SK-N-SH treated with all-trans-retinoic acid at 6 μM for 48 hours (cell line): Measurements from ENCODE around the gene NOXO1.
A peak's percentile ranks its signal among the peaks of the same experiment; 100 is the strongest.

Source experiments
- ATAC-seq: fragments of 200-7000 bp; cut with Tn5 transposase; 3 replicates; pipeline ENCODE4 v1.9.1; 2020; ENCODE audit warnings: mild to moderate bottlenecking, moderate library complexity
- ARNTL ChIP-seq: fragments of 450-650 bp; formaldehyde crosslinking; IDR thresholded peaks from 2 replicates; pipeline ENCODE4 v1.5.0; 2020; ENCODE audit warnings: low read depth, mild to moderate bottlenecking, moderate library complexity, borderline replicate concordance
- BACH2 ChIP-seq: fragments of 250-450 bp; sonication (Bioruptor Pico); IDR thresholded peaks from 2 replicates; pipeline ENCODE4 v1.9.0; 2021; ENCODE audit warnings: mild to moderate bottlenecking, borderline replicate concordance
- CSDC2 ChIP-seq: fragments of 250-450 bp; sonication (Bioruptor Pico); IDR thresholded peaks from 2 replicates; pipeline ENCODE4 v1.5.0; 2020; ENCODE audit warnings: mild to moderate bottlenecking, moderate library complexity
- CSRNP3 ChIP-seq: fragments of 250-450 bp; sonication (Bioruptor Pico); IDR thresholded peaks from 2 replicates; pipeline ENCODE4 v1.5.1; 2021; ENCODE audit warnings: mild to moderate bottlenecking, moderate library complexity
- ESRRG ChIP-seq: fragments of 250-450 bp; sonication (Bioruptor Pico); IDR thresholded peaks from 2 replicates; pipeline ENCODE4 v1.6.1; 2021; ENCODE audit warnings: mild to moderate bottlenecking
- GLIS3 ChIP-seq: fragments of 250-450 bp; sonication (Bioruptor Pico); IDR thresholded peaks from 2 replicates; pipeline ENCODE4 v1.5.0; 2020; ENCODE audit warnings: mild to moderate bottlenecking, moderate library complexity
- ISL1 ChIP-seq: fragments of 250-450 bp; sonication (Bioruptor Pico); IDR thresholded peaks from 2 replicates; pipeline ENCODE4 v2.1.2; 2022; ENCODE audit warnings: mild to moderate bottlenecking, moderate library complexity
- PPARA ChIP-seq: fragments of 250-450 bp; sonication (Bioruptor Pico); IDR thresholded peaks from 2 replicates; pipeline ENCODE4 v1.5.0; 2020; ENCODE audit warnings: mild to moderate bottlenecking, borderline replicate concordance
- RARB ChIP-seq: fragments of 250-450 bp; sonication (Bioruptor Pico); IDR thresholded peaks from 2 replicates; pipeline ENCODE4 v1.8.0; 2021; ENCODE audit warnings: mild to moderate bottlenecking, moderate library complexity
- SNAI2 ChIP-seq: fragments of 250-450 bp; sonication (Bioruptor Pico); IDR thresholded peaks from 2 replicates; pipeline ENCODE4 v1.5.0; 2020; ENCODE audit warnings: mild to moderate bottlenecking, moderate library complexity
- TCF4 ChIP-seq: fragments of 250-450 bp; sonication (Bioruptor Pico); IDR thresholded peaks from 2 replicates; pipeline ENCODE4 v1.8.0; 2021; ENCODE audit warnings: mild to moderate bottlenecking, moderate library complexity, borderline replicate concordance
- TOX ChIP-seq: fragments of 250-450 bp; sonication (Bioruptor Pico); IDR thresholded peaks from 2 replicates; pipeline ENCODE4 v1.8.0; 2021; ENCODE audit warnings: mild to moderate bottlenecking, moderate library complexity, borderline replicate concordance
- ZC3H10 ChIP-seq: fragments of 250-450 bp; sonication (Bioruptor Pico); IDR thresholded peaks from 2 replicates; pipeline ENCODE4 v1.5.1; 2021; ENCODE audit warnings: mild to moderate bottlenecking, moderate library complexity
- ZFP3 ChIP-seq: fragments of 250-450 bp; sonication (Bioruptor Pico); IDR thresholded peaks from 2 replicates; pipeline ENCODE4 v1.5.0; 2020; ENCODE audit warnings: mild to moderate bottlenecking, moderate library complexity
- ZFP30 ChIP-seq: fragments of 450-650 bp; formaldehyde crosslinking; IDR thresholded peaks from 2 replicates; pipeline ENCODE4 v1.5.0; 2022; ENCODE audit warnings: mild to moderate bottlenecking, moderate library complexity
- ZNF565 ChIP-seq: fragments of 450-650 bp; formaldehyde crosslinking; conservative IDR thresholded peaks from 2 replicates; pipeline ENCODE4 v1.5.0; 2020; ENCODE audit warnings: low read depth, mild to moderate bottlenecking, moderate library complexity
- ZNF70 ChIP-seq: fragments of 450-650 bp; formaldehyde crosslinking; IDR thresholded peaks from 2 replicates; pipeline ENCODE4 v1.5.0; 2020; ENCODE audit warnings: mild to moderate bottlenecking, moderate library complexity
- ZNF8 ChIP-seq: fragments of 450-650 bp; formaldehyde crosslinking; IDR thresholded peaks from 2 replicates; pipeline ENCODE4 v1.5.0; 2020; ENCODE audit warnings: mild to moderate bottlenecking, moderate library complexity
- TF ChIP-seq, protein P1 (sequence below): fragments of 250-450 bp; sonication (Bioruptor Pico); IDR thresholded peaks from 2 replicates; pipeline ENCODE4 v1.8.0; 2021; ENCODE audit warnings: low read depth, mild to moderate bottlenecking, moderate library complexity, borderline replicate concordance
- TF ChIP-seq, protein P2 (sequence below): fragments of 250-450 bp; sonication (Bioruptor Pico); IDR thresholded peaks from 2 replicates; pipeline ENCODE4 v1.5.0; 2020; ENCODE audit warnings: mild to moderate bottlenecking, moderate library complexity
- TF ChIP-seq, protein P3 (sequence below): fragments of 250-450 bp; sonication (Bioruptor Pico); IDR thresholded peaks from 2 replicates; pipeline ENCODE4 v1.5.1; 2020; ENCODE audit warnings: low read depth, mild to moderate bottlenecking, moderate library complexity

NOXO1 gene

DNA sequence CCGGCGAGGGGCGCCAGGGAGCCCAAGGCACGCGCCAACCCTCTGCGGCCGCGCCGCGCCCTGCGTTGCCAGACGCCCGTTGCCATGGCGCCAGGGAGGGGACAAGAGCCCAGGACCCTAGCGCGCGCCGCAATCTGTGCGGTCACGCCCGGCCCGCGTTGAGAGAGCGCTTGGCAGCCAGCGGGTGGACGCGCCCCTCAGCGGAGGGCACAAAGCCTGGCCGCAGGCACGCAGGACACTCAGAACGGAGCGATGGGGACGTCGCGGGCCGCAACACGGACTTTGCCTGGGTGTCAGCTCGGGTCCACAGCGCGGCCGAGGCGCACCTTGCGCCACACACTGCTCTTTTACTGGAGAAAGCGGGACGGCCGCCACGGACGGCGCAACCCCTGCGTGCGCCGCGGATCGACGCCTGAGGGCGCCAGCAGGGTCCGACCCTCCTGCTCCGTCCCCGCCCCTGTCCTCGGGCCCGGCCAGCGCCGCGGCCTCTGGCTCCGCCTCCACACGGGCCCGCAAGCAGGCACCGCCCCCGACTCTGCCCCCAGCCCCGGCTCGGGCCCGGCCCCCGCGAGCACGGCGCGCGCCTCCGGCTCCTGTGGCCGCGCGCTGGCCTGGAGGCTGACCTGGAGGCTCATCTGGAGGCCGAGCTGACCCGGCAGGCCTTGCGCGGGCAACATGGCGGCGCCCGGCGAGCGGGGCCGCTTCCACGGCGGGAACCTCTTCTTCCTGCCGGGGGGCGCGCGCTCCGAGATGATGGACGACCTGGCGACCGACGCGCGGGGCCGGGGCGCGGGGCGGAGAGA, 2.5 kb upstream of the NOXO1 start, which contains the start of gene GFER:
GFER (plus strand) TSS at position 650 of the 803 bp plus-strand sequence; CDS start at position 676, 26 bp downstream.
- ATAC-seq = peak; percentile 91

DNA sequence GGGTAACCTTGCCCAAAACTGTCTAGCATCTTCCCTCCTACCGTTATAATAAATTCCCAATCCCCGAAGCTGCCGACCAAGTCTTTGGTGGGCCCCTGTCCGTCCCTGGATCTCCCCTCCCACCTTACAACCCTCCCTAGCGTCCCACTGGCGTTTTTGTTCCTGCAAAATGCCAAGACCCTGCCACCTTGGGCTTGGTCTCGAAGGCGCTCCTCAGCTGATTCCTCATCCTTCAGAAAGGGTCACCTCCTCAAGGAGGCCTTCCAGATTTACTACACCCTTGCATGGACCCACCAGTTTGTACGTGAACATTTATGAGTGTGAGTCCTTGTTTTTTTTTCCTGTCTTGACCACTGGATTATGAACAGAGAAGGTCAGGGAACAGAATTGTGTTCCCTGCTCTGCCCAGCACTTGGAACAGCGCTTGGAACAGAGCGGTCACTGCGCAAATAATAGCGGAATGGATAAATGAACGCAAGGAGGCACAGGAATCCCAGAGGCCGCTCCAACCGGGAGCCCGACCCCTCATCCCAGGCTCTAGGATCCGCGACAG, 1.8 kb upstream of the NOXO1 start:
- no peak for ATAC-seq
- TF ChIP-seq TCF4 (CRISPR knock-in tag) (0 out of 2 replicates have a peak, but pooled peaks have one; percentile 11), ZNF8 (CRISPR knock-in tag) (no peak), PPARA (CRISPR knock-in tag) (no peak), ESRRG (CRISPR knock-in tag) (no peak)

More for the DNA sequence above, 2.5 kb upstream of the NOXO1 start, which contains the start of gene GFER:
- TF ChIP-seq ESRRG (CRISPR knock-in tag) = no peak
- peak; percentile 94 for TF ChIP-seq SNAI2 (CRISPR knock-in tag)
- peak; percentile 92 for TF ChIP-seq CSDC2
- TF ChIP-seq, protein P1, sequence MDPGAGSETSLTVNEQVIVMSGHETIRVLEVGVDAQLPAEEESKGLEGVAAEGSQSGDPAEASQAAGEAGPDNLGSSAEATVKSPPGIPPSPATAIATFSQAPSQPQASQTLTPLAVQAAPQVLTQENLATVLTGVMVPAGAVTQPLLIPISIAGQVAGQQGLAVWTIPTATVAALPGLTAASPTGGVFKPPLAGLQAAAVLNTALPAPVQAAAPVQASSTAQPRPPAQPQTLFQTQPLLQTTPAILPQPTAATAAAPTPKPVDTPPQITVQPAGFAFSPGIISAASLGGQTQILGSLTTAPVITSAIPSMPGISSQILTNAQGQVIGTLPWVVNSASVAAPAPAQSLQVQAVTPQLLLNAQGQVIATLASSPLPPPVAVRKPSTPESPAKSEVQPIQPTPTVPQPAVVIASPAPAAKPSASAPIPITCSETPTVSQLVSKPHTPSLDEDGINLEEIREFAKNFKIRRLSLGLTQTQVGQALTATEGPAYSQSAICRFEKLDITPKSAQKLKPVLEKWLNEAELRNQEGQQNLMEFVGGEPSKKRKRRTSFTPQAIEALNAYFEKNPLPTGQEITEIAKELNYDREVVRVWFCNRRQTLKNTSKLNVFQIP (CRISPR knock-in tag) = no peak
- TF ChIP-seq, protein P2, sequence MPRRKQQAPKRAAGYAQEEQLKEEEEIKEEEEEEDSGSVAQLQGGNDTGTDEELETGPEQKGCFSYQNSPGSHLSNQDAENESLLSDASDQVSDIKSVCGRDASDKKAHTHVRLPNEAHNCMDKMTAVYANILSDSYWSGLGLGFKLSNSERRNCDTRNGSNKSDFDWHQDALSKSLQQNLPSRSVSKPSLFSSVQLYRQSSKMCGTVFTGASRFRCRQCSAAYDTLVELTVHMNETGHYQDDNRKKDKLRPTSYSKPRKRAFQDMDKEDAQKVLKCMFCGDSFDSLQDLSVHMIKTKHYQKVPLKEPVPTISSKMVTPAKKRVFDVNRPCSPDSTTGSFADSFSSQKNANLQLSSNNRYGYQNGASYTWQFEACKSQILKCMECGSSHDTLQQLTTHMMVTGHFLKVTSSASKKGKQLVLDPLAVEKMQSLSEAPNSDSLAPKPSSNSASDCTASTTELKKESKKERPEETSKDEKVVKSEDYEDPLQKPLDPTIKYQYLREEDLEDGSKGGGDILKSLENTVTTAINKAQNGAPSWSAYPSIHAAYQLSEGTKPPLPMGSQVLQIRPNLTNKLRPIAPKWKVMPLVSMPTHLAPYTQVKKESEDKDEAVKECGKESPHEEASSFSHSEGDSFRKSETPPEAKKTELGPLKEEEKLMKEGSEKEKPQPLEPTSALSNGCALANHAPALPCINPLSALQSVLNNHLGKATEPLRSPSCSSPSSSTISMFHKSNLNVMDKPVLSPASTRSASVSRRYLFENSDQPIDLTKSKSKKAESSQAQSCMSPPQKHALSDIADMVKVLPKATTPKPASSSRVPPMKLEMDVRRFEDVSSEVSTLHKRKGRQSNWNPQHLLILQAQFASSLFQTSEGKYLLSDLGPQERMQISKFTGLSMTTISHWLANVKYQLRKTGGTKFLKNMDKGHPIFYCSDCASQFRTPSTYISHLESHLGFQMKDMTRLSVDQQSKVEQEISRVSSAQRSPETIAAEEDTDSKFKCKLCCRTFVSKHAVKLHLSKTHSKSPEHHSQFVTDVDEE (CRISPR knock-in tag) = peak; percentile 89
- no peak for TF ChIP-seq RARB (CRISPR knock-in tag)
- TF ChIP-seq ISL1 (CRISPR knock-in tag) = peak; percentile 38; the same call in 1 of the 2 replicates
- TF ChIP-seq ZFP3 = peak; percentile 70; the same call in 1 of the 2 replicates
- TF ChIP-seq CSRNP3 = no peak
- no peak for TF ChIP-seq TOX (CRISPR knock-in tag)
- no peak for TF ChIP-seq BACH2 (CRISPR knock-in tag)
- 0 out of 2 replicates have a peak, but pooled peaks have one; percentile 10 for TF ChIP-seq ZC3H10 (CRISPR knock-in tag)
- TF ChIP-seq PPARA (CRISPR knock-in tag) = no peak
- no peak for TF ChIP-seq ZNF8 (CRISPR knock-in tag)
- TF ChIP-seq ZNF565 (CRISPR knock-in tag) = peak; percentile 72; the same call in 1 of the 2 replicates
- peak; percentile 26; the same call in 1 of the 2 replicates for TF ChIP-seq ZFP30 (CRISPR knock-in tag)
- TF ChIP-seq ARNTL (CRISPR knock-in tag) = no peak
- peak; percentile 77; the same call in 1 of the 2 replicates for TF ChIP-seq GLIS3
- TF ChIP-seq ZNF70 (CRISPR knock-in tag) = no peak; the same call in 1 of the 2 replicates
- TF ChIP-seq, protein P3, sequence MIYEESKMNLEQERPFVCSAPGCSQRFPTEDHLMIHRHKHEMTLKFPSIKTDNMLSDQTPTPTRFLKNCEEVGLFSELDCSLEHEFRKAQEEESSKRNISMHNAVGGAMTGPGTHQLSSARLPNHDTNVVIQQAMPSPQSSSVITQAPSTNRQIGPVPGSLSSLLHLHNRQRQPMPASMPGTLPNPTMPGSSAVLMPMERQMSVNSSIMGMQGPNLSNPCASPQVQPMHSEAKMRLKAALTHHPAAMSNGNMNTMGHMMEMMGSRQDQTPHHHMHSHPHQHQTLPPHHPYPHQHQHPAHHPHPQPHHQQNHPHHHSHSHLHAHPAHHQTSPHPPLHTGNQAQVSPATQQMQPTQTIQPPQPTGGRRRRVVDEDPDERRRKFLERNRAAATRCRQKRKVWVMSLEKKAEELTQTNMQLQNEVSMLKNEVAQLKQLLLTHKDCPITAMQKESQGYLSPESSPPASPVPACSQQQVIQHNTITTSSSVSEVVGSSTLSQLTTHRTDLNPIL (CRISPR knock-in tag) = no peak

DNA sequence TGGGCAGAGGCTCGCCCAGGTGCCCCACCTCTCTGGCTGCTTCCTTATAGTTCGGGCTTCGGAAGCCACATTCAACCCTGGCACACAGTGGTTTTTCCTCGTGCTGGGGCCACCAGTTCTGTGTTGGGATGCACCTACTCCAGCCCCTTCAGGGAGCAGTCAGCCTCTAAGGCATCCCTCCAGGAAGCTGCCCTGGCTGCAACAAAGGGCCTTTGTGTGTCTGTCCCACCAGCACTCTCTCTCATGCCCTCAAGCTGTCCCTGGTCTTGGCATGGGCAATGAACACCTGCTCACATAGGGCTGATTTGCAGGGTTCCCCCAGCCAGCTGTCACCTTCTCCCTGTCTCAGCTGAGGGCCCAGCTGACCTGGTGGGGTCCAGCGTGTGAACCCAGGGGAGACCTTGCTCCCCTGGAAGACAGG, 754 bp upstream of the NOXO1 start:
- TF ChIP-seq TOX (CRISPR knock-in tag) = no peak
- TF ChIP-seq, protein P1 (CRISPR knock-in tag) = no peak
- TF ChIP-seq, protein P2 (CRISPR knock-in tag) = no peak
- no peak for ATAC-seq
